ENCODE data around the gene ACSL4.

DNA sequence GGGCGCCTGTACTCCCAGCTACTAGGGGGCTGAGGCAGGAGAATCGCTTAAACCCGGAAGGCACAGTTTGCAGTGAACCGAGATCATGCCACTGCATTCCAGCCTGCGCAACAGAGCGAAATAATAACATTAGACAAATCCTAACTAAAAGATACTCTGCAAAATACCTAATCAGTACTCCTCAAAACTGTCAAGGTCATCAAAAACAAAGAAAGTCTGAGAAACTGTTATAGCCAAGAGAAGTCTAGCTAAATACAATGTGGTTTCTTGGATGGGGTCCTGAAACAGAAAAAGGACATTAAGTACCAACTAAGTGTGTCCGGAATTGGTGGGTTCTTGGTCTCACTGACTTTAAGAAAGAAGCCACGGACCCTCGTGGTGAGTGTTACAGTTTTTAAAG, 14.6 kb upstream of the ACSL4 start:
- TF ChIP-seq, protein P1, sequence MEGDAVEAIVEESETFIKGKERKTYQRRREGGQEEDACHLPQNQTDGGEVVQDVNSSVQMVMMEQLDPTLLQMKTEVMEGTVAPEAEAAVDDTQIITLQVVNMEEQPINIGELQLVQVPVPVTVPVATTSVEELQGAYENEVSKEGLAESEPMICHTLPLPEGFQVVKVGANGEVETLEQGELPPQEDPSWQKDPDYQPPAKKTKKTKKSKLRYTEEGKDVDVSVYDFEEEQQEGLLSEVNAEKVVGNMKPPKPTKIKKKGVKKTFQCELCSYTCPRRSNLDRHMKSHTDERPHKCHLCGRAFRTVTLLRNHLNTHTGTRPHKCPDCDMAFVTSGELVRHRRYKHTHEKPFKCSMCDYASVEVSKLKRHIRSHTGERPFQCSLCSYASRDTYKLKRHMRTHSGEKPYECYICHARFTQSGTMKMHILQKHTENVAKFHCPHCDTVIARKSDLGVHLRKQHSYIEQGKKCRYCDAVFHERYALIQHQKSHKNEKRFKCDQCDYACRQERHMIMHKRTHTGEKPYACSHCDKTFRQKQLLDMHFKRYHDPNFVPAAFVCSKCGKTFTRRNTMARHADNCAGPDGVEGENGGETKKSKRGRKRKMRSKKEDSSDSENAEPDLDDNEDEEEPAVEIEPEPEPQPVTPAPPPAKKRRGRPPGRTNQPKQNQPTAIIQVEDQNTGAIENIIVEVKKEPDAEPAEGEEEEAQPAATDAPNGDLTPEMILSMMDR (IDR thresholded peaks at IDR 0.05; ENCODE audit: low read depth, low read length), result no peak
- no peak for TF ChIP-seq POLR2A (IDR thresholded peaks at IDR 0.05; ENCODE audit: extremely low read depth, insufficient read length)
- TF ChIP-seq MYC (IDR thresholded peaks at IDR 0.05; ENCODE audit: low read depth, low read length), result no peak

All from NB4 (cell line).